ENCODE measurements around the gene RNF149. TPM values are rescaled to one million over a fixed set of nuclear protein-coding genes. Genes with fewer than 3 reads are reported as not detected.

The RNF149 gene, protein sequence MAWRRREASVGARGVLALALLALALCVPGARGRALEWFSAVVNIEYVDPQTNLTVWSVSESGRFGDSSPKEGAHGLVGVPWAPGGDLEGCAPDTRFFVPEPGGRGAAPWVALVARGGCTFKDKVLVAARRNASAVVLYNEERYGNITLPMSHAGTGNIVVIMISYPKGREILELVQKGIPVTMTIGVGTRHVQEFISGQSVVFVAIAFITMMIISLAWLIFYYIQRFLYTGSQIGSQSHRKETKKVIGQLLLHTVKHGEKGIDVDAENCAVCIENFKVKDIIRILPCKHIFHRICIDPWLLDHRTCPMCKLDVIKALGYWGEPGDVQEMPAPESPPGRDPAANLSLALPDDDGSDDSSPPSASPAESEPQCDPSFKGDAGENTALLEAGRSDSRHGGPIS
- 27.2 and 27.4 TPM in 2 replicates for total RNA-seq
- long read RNA-seq, partial matches to known transcripts = 1 of 6 reads
- long read RNA-seq, other reads (novel, unspliced or antisense) = 2 of 6 reads

GRCh38 chr2:101308432-101309210 lies at the start of gene RNF149:
Gene RNF149 (minus strand): TSS chr2:101308701. CDS start chr2:101308588, 113 bp downstream.
- Mint-ChIP-seq H3K4me1 (peaks cover 36% of the 10 kb centered on the region), H3K27me3 (ENCODE audit: low read depth) (no peaks in the 10 kb centered on the region), H3K4me3 (peak within 1 kb of the TSS; percentile 87), H3K27ac (ENCODE audit: unreplicated experiment) (peak within 1 kb of the TSS; percentile 95), H3K36me3 (ENCODE audit: low read depth) (peaks cover 7% of the 10 kb centered on the region), H3K9me3 (no peaks in the 10 kb centered on the region)
- DNase-seq (ENCODE audit: low read depth, low spot score) = peak; percentile 91
- peak; percentile 3 for TF ChIP-seq CTCF (conservative IDR thresholded peaks at IDR 0.05)

GRCh38 chr2:101357376-101357775 lies 48.9 kb upstream of the RNF149 start:
- no peak overlapping the region for H3K27ac Mint-ChIP-seq (ENCODE audit: unreplicated experiment)
- no peak overlapping the region for H3K4me3 Mint-ChIP-seq
- TF ChIP-seq CTCF (conservative IDR thresholded peaks at IDR 0.05) = no peak
- no peaks in the 10 kb centered on the region for H3K36me3 Mint-ChIP-seq (ENCODE audit: low read depth)
- no peaks in the 10 kb centered on the region for H3K9me3 Mint-ChIP-seq
- H3K4me1 Mint-ChIP-seq = no peaks in the 10 kb centered on the region
- DNase-seq (ENCODE audit: low read depth, low spot score) = no peak
- no peaks in the 10 kb centered on the region for H3K27me3 Mint-ChIP-seq (ENCODE audit: low read depth)

DNA sequence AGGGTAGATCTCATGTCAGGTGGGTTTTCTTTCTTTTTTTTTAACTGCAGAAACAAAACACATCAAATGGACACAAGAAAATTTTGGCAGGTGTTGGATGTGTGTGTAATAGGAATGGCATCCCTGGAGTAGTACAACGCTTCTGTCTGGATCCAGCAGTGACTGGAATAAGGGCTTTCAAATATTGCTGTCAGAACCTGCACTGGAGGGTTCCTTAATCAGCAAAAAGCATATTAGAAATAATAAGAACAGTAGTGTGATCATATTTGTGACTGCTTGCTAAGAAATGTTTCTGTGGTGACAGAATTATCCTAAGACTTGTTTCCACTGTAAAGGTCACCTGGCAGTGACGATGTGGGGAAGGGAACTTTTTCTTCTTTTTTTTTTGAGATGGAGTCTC lies 48.0 kb upstream of the RNF149 start:
- no peak for TF ChIP-seq CTCF (conservative IDR thresholded peaks at IDR 0.05)
- Mint-ChIP-seq H3K36me3 (ENCODE audit: low read depth) (no peaks in the 10 kb centered on the region), H3K4me1 (no peaks in the 10 kb centered on the region), H3K27me3 (ENCODE audit: low read depth) (no peaks in the 10 kb centered on the region), H3K27ac (ENCODE audit: unreplicated experiment) (no peak overlapping the region), H3K4me3 (no peak overlapping the region), H3K9me3 (no peaks in the 10 kb centered on the region)
- no peak for DNase-seq (ENCODE audit: low read depth, low spot score)

GRCh38 chr2:101356055-101356454 lies 47.6 kb upstream of the RNF149 start:
- no peak for TF ChIP-seq CTCF (conservative IDR thresholded peaks at IDR 0.05)
- H3K4me3 Mint-ChIP-seq = no peak overlapping the region
- no peaks in the 10 kb centered on the region for H3K36me3 Mint-ChIP-seq (ENCODE audit: low read depth)
- H3K27me3 Mint-ChIP-seq (ENCODE audit: low read depth) = no peaks in the 10 kb centered on the region
- H3K4me1 Mint-ChIP-seq = no peaks in the 10 kb centered on the region
- H3K9me3 Mint-ChIP-seq = no peaks in the 10 kb centered on the region
- DNase-seq (ENCODE audit: low read depth, low spot score) = no peak
- H3K27ac Mint-ChIP-seq (ENCODE audit: unreplicated experiment) = no peak overlapping the region

- no peak for DNase-seq (ENCODE audit: low read depth, low spot score)
- no peaks in the 10 kb centered on the region for H3K27me3 Mint-ChIP-seq (ENCODE audit: low read depth)
- H3K4me1 Mint-ChIP-seq = peaks cover 4% of the 10 kb centered on the region
- H3K27ac Mint-ChIP-seq (ENCODE audit: unreplicated experiment) = no peak overlapping the region
- no peaks in the 10 kb centered on the region for H3K36me3 Mint-ChIP-seq (ENCODE audit: low read depth)
- no peak overlapping the region for H3K4me3 Mint-ChIP-seq
- H3K9me3 Mint-ChIP-seq = no peaks in the 10 kb centered on the region
- no peak for TF ChIP-seq CTCF (conservative IDR thresholded peaks at IDR 0.05)
Observed at GRCh38 chr2:101355401-101356054, 47.0 kb upstream of the RNF149 start.
